AG09309 (cell line): ENCODE measurements around the gene MATN1.

Experiments used
- DNase-seq: peaks from one replicate; pipeline ENCODE4 v3.0.0-alpha.2; 2010; ENCODE audit warnings: low read depth
- H3K4me3 ChIP-seq: 2 replicates; pipeline ENCODE4 v1.5.1; 2011; ENCODE audit warnings: mild to moderate bottlenecking, low read depth, low read length, moderate library complexity; ENCODE audit not compliant: control insufficient read depth
- CTCF ChIP-seq: IDR thresholded peaks from 2 replicates; pipeline ENCODE4 v1.5.1; 2011; ENCODE audit warnings: mild to moderate bottlenecking, low read depth, low read length, inconsistent platforms; ENCODE audit not compliant: insufficient read depth, control insufficient read depth; ENCODE audit errors: missing control alignments

MATN1 gene

GRCh38 chr1:30698401-30698981 lies 24.9 kb downstream of the MATN1 start:
- DNase-seq, result no peak
- TF ChIP-seq CTCF, result no peak
- no peak overlapping the region for H3K4me3 ChIP-seq

- no peak for TF ChIP-seq CTCF
- no peak overlapping the region for H3K4me3 ChIP-seq
- DNase-seq, result peak; percentile 13
Measured at GRCh38 chr1:30697571-30698376, 25.6 kb downstream of the MATN1 start.

- no peak overlapping the region for H3K4me3 ChIP-seq
- no peak for DNase-seq
- no peak for TF ChIP-seq CTCF
Measured at GRCh38 chr1:30696831-30697230, 26.6 kb downstream of the MATN1 start.

GRCh38 chr1:30695439-30695841 lies 27.9 kb downstream of the MATN1 start:
- peak; percentile 53 for DNase-seq
- H3K4me3 ChIP-seq, result no peak overlapping the region
- no peak for TF ChIP-seq CTCF

GRCh38 chr1:30694280-30695175 lies 28.9 kb downstream of the MATN1 start:
- no peak overlapping the region for H3K4me3 ChIP-seq
- DNase-seq, result no peak
- no peak for TF ChIP-seq CTCF

GRCh38 chr1:30693822-30694221 lies 29.6 kb downstream of the MATN1 start:
- DNase-seq, result no peak
- TF ChIP-seq CTCF, result no peak
- H3K4me3 ChIP-seq, result no peak overlapping the region
